Fibroblast of lung (primary cell): ENCODE results near the gene ALG12. TPM values are rescaled to one million over a fixed set of nuclear protein-coding genes. Genes with fewer than 3 reads are reported as not detected.

ENCODE experiments used
- DNase-seq, 2 donors: peaks; one replicate each; pipeline versions ENCODE4 v3.0.0 to v3.0.0-alpha.2; 2010; ENCODE audit warnings: low read depth in 2 of 2
- H2AFZ ChIP-seq: 2 replicates; pipeline ENCODE4 v1.5.1; 2012; ENCODE audit warnings: low read length, control low read depth, inconsistent platforms
- H3K27ac ChIP-seq: 2 replicates; pipeline ENCODE4 v1.5.1; 2011; ENCODE audit warnings: low read length, control low read depth; ENCODE audit not compliant: insufficient read depth
- H3K27me3 ChIP-seq: 2 replicates; pipeline ENCODE4 v1.5.1; 2011; ENCODE audit warnings: mild to moderate bottlenecking, low read length; ENCODE audit not compliant: control insufficient read depth, insufficient read depth
- H3K36me3 ChIP-seq: 2 replicates; pipeline ENCODE4 v1.5.1; 2011; ENCODE audit warnings: low read length; ENCODE audit not compliant: control insufficient read depth, insufficient read depth
- H3K4me1 ChIP-seq: 2 replicates; pipeline ENCODE4 v1.5.1; 2011; ENCODE audit warnings: low read length; ENCODE audit not compliant: control insufficient read depth, insufficient read depth; ENCODE audit errors: extremely low read depth
- H3K4me2 ChIP-seq: 2 replicates; pipeline ENCODE4 v1.5.1; 2011; ENCODE audit warnings: low read length, control low read depth; ENCODE audit not compliant: insufficient read depth; ENCODE audit errors: extremely low read depth
- H3K4me3 ChIP-seq, 4 experiments: fragments of 200-600 bp in 1 of 4; sonication (generic) in 1 of 4; replicated peaks in 1 of 4; 2 replicates each; pipeline ENCODE4 v1.5.1; 2011 to 2016; ENCODE audit warnings: low read length in 4 of 4, low read depth in 3 of 4, mild to moderate bottlenecking in 3 of 4, control low read depth in 2 of 4, inconsistent platforms in 1 of 4, mixed read lengths in 1 of 4; ENCODE audit not compliant: insufficient read depth in 1 of 4; ENCODE audit errors: control extremely low read depth in 1 of 4
- H3K79me2 ChIP-seq: 2 replicates; pipeline ENCODE4 v1.5.1; 2012; ENCODE audit warnings: mild to moderate bottlenecking, low read length, inconsistent platforms; ENCODE audit not compliant: control insufficient read depth, insufficient read depth
- H3K9ac ChIP-seq: 2 replicates; pipeline ENCODE4 v1.5.1; 2011; ENCODE audit warnings: mild to moderate bottlenecking, low read length, control low read depth; ENCODE audit not compliant: insufficient read depth
- H3K9me3 ChIP-seq: 2 replicates; pipeline ENCODE4 v1.5.1; 2012; ENCODE audit warnings: low read depth, low read length; ENCODE audit not compliant: control insufficient read depth, insufficient read depth
- H4K20me1 ChIP-seq: 2 replicates; pipeline ENCODE4 v1.5.1; 2011; ENCODE audit warnings: low read length; ENCODE audit not compliant: control insufficient read depth, insufficient read depth; ENCODE audit errors: extremely low read depth
- CTCF ChIP-seq, 2 donors: IDR thresholded peaks in 1 of 2; conservative IDR thresholded peaks in 1 of 2; 1 replicate in 1 of 2; 2 replicates in 1 of 2; pipeline ENCODE4 v1.5.1; 2011 to 2012; ENCODE audit warnings: low read length in 2 of 2, control low read depth in 1 of 2, inconsistent platforms in 1 of 2, low read depth in 1 of 2, mild to moderate bottlenecking in 1 of 2
- EZH2 ChIP-seq: IDR thresholded peaks from 2 replicates; pipeline ENCODE4 v1.5.1; 2012; ENCODE audit warnings: low read length, control low read depth, mild to moderate bottlenecking; ENCODE audit errors: missing control alignments
- polyA plus RNA-seq, 2 donors: library from polyadenylated mRNA; depleted of rRNA in 1 of 2; stranded (reverse) in 1 of 2; unstranded in 1 of 2; fragments of >200 nt; gene quantifications; 2 replicates each; pipeline ENCODE4 v1.2.1, GENCODE V29; 2011 to 2012; ENCODE audit warnings: missing spikeins in 1 of 2
- total RNA-seq: library from RNA; depleted of rRNA; stranded (reverse); fragments of >200 nt; gene quantifications from 2 replicates; pipeline ENCODE4 v1.2.1, GENCODE V29; 2014

The ALG12 gene
- total and polyA plus RNA-seq, 2 donors (not counting 1 experiment from before 2014, with no cell fraction given) = 9.6 to 19.0 TPM

GRCh38 chr22:49948958-49949913 is 31.0 kb upstream of the ALG12 start:
- Histone ChIP-seq H3K27me3 (no peaks in the 10 kb centered on the region), H3K36me3 (no peaks in the 10 kb centered on the region), H2AFZ (no peak overlapping the region), H3K27ac (no peak overlapping the region), H3K9ac (no peak overlapping the region), H3K4me2 (no peak overlapping the region), H3K9me3 (no peaks in the 10 kb centered on the region), H3K79me2 (no peaks in the 10 kb centered on the region), H3K4me3 (no peak overlapping the region), H4K20me1 (no peaks in the 10 kb centered on the region), H3K4me1 (peaks cover 14% of the 10 kb centered on the region)
- DNase-seq = no peak
- TF ChIP-seq EZH2 (no peak), CTCF (conservative IDR thresholded peaks at IDR 0.05 in 1 of 2, IDR thresholded peaks at IDR 0.05 in 1 of 2; ENCODE audit: low read depth in 1 of 2, low read length in 2 of 2) (no peak)

GRCh38 chr22:49948116-49948957 is 30.1 kb upstream of the ALG12 start:
- Histone ChIP-seq H3K4me3 (no peak overlapping the region), H3K9me3 (no peaks in the 10 kb centered on the region), H2AFZ (no peak overlapping the region), H3K4me1 (peaks cover 14% of the 10 kb centered on the region), H3K4me2 (no peak overlapping the region), H3K27me3 (no peaks in the 10 kb centered on the region), H3K36me3 (no peaks in the 10 kb centered on the region), H3K27ac (no peak overlapping the region), H4K20me1 (no peaks in the 10 kb centered on the region), H3K9ac (no peak overlapping the region), H3K79me2 (no peaks in the 10 kb centered on the region)
- no peak for DNase-seq
- TF ChIP-seq CTCF (conservative IDR thresholded peaks at IDR 0.05 in 1 of 2, IDR thresholded peaks at IDR 0.05 in 1 of 2; ENCODE audit: low read depth in 1 of 2, low read length in 2 of 2) (no peak), EZH2 (no peak)

- H3K79me2 ChIP-seq = no peaks in the 10 kb centered on the region
- DNase-seq = no peak
These were observed 29.0 kb upstream of the ALG12 start for GRCh38 chr22:49947296-49947622.

More at GRCh38 chr22:49947296-49947622, 29.0 kb upstream of the ALG12 start:
- Histone ChIP-seq H3K9ac (no peak overlapping the region), H3K4me1 (peaks cover 8% of the 10 kb centered on the region), H2AFZ (no peak overlapping the region), H3K27me3 (no peaks in the 10 kb centered on the region), H3K36me3 (no peaks in the 10 kb centered on the region), H3K27ac (no peak overlapping the region), H3K4me3 (no peak overlapping the region), H3K9me3 (no peaks in the 10 kb centered on the region), H3K4me2 (no peak overlapping the region), H4K20me1 (no peaks in the 10 kb centered on the region)
- TF ChIP-seq CTCF (conservative IDR thresholded peaks at IDR 0.05 in 1 of 2, IDR thresholded peaks at IDR 0.05 in 1 of 2; ENCODE audit: low read depth in 1 of 2, low read length in 2 of 2) (no peak), EZH2 (no peak)
